Measurements from ENCODE around the gene GABRG3. TPM values are rescaled to one million over a fixed set of nuclear protein-coding genes. Genes with fewer than 3 reads are reported as not detected.
A peak's percentile ranks its signal among the peaks of the same experiment; 100 is the strongest.

GABRG3 gene
- total and polyA plus RNA-seq, 9 of the 15 experiments (the other 6 are each of a cell fraction or from before 2014, with no cell fraction given) = 4.0 to 15.1 (median 11.2) TPM

GRCh38 chr15:27220199-27220598 is 249.2 kb downstream of the GABRG3 start:
- no peaks in the 10 kb centered on the region for H3K36me3 ChIP-seq (ENCODE audit: control insufficient read depth, insufficient read depth, low read length)
- peaks cover 4 to 6% of the 10 kb centered on the region in 2 experiments; a peak in 2 of 5 replicates for H3K4me1 ChIP-seq (replicated peaks in 1 of 2; ENCODE audit: control insufficient read depth in 2 of 2, insufficient read depth in 2 of 2, low read length in 2 of 2)
- intact Hi-C loops (cut with micrococcal nuclease) (no loop called here), in situ Hi-C loops (cut with MboI) (no loop called here)
- no peaks in the 10 kb centered on the region for H3K9me3 ChIP-seq (replicated peaks; ENCODE audit: control insufficient read depth, insufficient read depth, low read depth, low read length)
- CTCF ChIA-PET (ENCODE audit: low intra/inter-chr PET ratio) = no interaction called here
- BruUV-seq (replicated peaks) = no TSS peak
- ATAC-seq (peak; percentile 75), DNase-seq (ENCODE audit: extremely low read depth in 1 of 4, low spot score in 3 of 4) (peak in 2 of 4 experiments; percentile 18 to 47), FAIRE-seq (no peak)
- POLR2A ChIA-PET = no interaction called here
- H3K27me3 ChIP-seq (ENCODE audit: control insufficient read depth in 2 of 2, insufficient read depth in 2 of 2, low read length in 2 of 2) = no peaks in the 10 kb centered on the region
- H3K4me3 ChIP-seq = no peak overlapping the region
- 0% methylated on average over 4 of the region's 4 CpGs for WGBS (ENCODE audit: insufficient coverage, low coverage, missing lambda C conversion rate)
- no peak overlapping the region for H3K9ac ChIP-seq (ENCODE audit: insufficient read depth in 1 of 2, low read depth in 2 of 2, low read length in 2 of 2)
- peaks cover 12% of the 10 kb centered on the region for H3K9me1 ChIP-seq (ENCODE audit: control insufficient read depth, insufficient read depth, low read length)
- H3K79me2 ChIP-seq (ENCODE audit: control insufficient read depth, insufficient read depth, low read length) = no peaks in the 10 kb centered on the region; the same call in 1 of the 3 replicates
- no peak overlapping the region for H3K27ac ChIP-seq (ENCODE audit: extremely low read depth, low read depth, low read length)
- H2AFZ ChIP-seq (ENCODE audit: low read depth, low read length) = no peak overlapping the region
- no peak overlapping the region for H3K4me2 ChIP-seq (ENCODE audit: insufficient read depth, low read length)
- H4K20me1 ChIP-seq (replicated peaks; ENCODE audit: control insufficient read depth, insufficient read depth, low read length) = peaks cover 33% of the 10 kb centered on the region
- TF ChIP-seq HDAC2 (IDR thresholded peaks at IDR 0.05) (peak; percentile 89), ZFP1 (CRISPR knock-in tag; IDR thresholded peaks at IDR 0.05) (no peak), ZNF197 (CRISPR knock-in tag; IDR thresholded peaks at IDR 0.05; ENCODE audit: low read depth) (no peak), TCF3 (CRISPR knock-in tag; IDR thresholded peaks at IDR 0.05) (peak; percentile 80), CREB3 (tag; conservative IDR thresholded peaks at IDR 0.05; ENCODE audit: low read depth) (no peak), ZBTB49 (CRISPR knock-in tag; IDR thresholded peaks at IDR 0.05; ENCODE audit: borderline replicate concordance) (no peak), NR2C2 (CRISPR knock-in tag; IDR thresholded peaks at IDR 0.05) (no peak), NR2C2 (tag; IDR thresholded peaks at IDR 0.05) (0 out of 2 replicates have a peak, but pooled peaks have one; percentile 25), MLLT1 (IDR thresholded peaks at IDR 0.05) (0 out of 4 replicates have a peak, but pooled peaks of 1 of the 2 experiments have one; percentile 68), ILF3 (IDR thresholded peaks at IDR 0.05; ENCODE audit: borderline replicate concordance) (no peak), CBFA2T3 (IDR thresholded peaks at IDR 0.05) (peak; percentile 87), ZNF354B (CRISPR knock-in tag; IDR thresholded peaks at IDR 0.05) (no peak), ZNF766 (CRISPR knock-in tag; conservative IDR thresholded peaks at IDR 0.05) (no peak), ZNF316 (IDR thresholded peaks at IDR 0.05) (no peak), ARHGAP35 (IDR thresholded peaks at IDR 0.05; ENCODE audit: partially characterized antibody) (no peak), CBX1 (IDR thresholded peaks at IDR 0.05; ENCODE audit: low read depth) (no peak), ZNF174 (CRISPR knock-in tag; IDR thresholded peaks at IDR 0.05) (no peak), MNT (conservative IDR thresholded peaks at IDR 0.05) (0 out of 4 replicates have a peak, but pooled peaks of 1 of the 2 experiments have one; percentile 23)

All from K562 (cell line).